Spinal cord (tissue), 10 donors: ENCODE data around the gene S100A6. TPM values are rescaled to one million over a fixed set of nuclear protein-coding genes. Genes with fewer than 3 reads are reported as not detected.
A peak's percentile ranks its signal among the peaks of the same experiment; 100 is the strongest.
"Not testable (repeated sequence)": the region's sequence is repeated elsewhere in the genome, so short reads cannot be mapped to it uniquely, and the experiment has no call there.

Experiments
- DNase-seq, 6 donors: peaks; one replicate each; pipeline versions ENCODE4 v3.0.0 to v3.0.0-alpha.2; 2013 to 2015; ENCODE audit warnings: low spot score in 6 of 6, low read depth in 4 of 6
- H3K27ac ChIP-seq: one replicate; pipeline ENCODE4 v1.5.1; 2013; ENCODE audit warnings: low read depth, low read length, control low read depth
- H3K27me3 ChIP-seq: one replicate; pipeline ENCODE4 v1.6.1; 2013; ENCODE audit warnings: low read length; ENCODE audit not compliant: control insufficient read depth, insufficient read depth
- H3K36me3 ChIP-seq: one replicate; pipeline ENCODE4 v1.6.1; 2013; ENCODE audit warnings: low read length; ENCODE audit not compliant: control insufficient read depth, insufficient read depth
- H3K4me1 ChIP-seq: one replicate; pipeline ENCODE4 v1.6.1; 2013; ENCODE audit warnings: low read length; ENCODE audit not compliant: control insufficient read depth, insufficient read depth
- H3K4me3 ChIP-seq: one replicate; pipeline ENCODE4 v1.5.1; 2013; ENCODE audit warnings: low read depth, low read length, control low read depth
- H3K9me3 ChIP-seq: one replicate; pipeline ENCODE4 v1.6.1; 2013; ENCODE audit warnings: low read length; ENCODE audit not compliant: control insufficient read depth, insufficient read depth
- WGBS: methylation state at CpG from one replicate; pipeline ENCODE4 v1.1.5; 2013; ENCODE audit warnings: missing lambda C conversion rate; ENCODE audit not compliant: insufficient coverage; 5-methylcytosine and 5-hydroxymethylcytosine counted together
- polyA plus RNA-seq, 2 donors: library from polyadenylated mRNA; unstranded; fragments of 120-200 nt; gene quantifications; one replicate each; pipeline ENCODE4 v1.2.1, GENCODE V29; 2013; ENCODE audit not compliant: insufficient read length in 2 of 2
- total RNA-seq, 2 donors: library from RNA; depleted of rRNA in 1 of 2; stranded (reverse); fragments of 120-200 nt in 1 of 2; fragments of >200 nt in 1 of 2; gene quantifications; one replicate each; pipeline versions ENCODE4 v1.2.3 to v1.2.4, GENCODE V29; 2013 to 2014
- donor health status: healthy.

Gene S100A6
- total and polyA plus RNA-seq, 4 donors: 75.3 to 276 (median 127) TPM

GRCh38 chr1:153575497-153575896 is 39.7 kb upstream of the S100A6 start:
- H3K36me3 ChIP-seq, H3K27ac ChIP-seq, H3K4me3 ChIP-seq, H3K27me3 ChIP-seq, H3K9me3 ChIP-seq, DNase-seq: not testable (repeated sequence)
- peaks cover 17% of the 10 kb centered on the region for H3K4me1 ChIP-seq
- WGBS: no CpG with 5 or more reads among the region's 10 CpGs

DNA sequence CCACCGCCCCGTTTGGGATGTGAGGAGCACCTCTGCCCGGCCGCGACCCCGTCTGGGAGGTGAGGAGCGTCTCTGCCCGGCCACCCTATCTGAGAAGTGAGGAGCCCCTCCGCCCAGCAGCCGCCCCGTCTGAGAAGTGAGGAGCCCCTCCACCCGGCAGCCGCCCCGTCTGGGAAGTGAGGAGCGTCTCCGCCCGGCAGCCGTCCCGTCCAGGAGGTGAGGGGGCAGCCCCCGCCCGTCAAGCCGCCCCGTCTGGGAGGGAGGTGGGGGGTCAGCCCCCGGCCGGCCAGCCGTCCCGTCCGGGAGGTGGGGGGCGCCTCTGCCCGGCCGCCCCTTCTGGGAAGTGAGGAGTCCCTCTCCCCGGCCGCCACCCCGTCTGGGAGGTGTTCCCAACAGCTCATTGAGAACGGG is 39.3 kb upstream of the S100A6 start:
- not testable (repeated sequence) for H3K36me3 ChIP-seq, H3K27me3 ChIP-seq, H3K9me3 ChIP-seq, DNase-seq, H3K27ac ChIP-seq, H3K4me3 ChIP-seq
- peaks cover 17% of the 10 kb centered on the region for H3K4me1 ChIP-seq
- 93% methylated on average over 20 of the region's 35 CpGs for WGBS

- Histone ChIP-seq H3K4me3 (no peak overlapping the region), H3K27me3 (no peaks in the 10 kb centered on the region), H3K27ac (no peak overlapping the region), H3K36me3 (no peaks in the 10 kb centered on the region), H3K4me1 (peaks cover 23% of the 10 kb centered on the region), H3K9me3 (no peaks in the 10 kb centered on the region)
- peak in 1 of 6 donors; percentile 24 for DNase-seq
- WGBS: no CpG with 5 or more reads among the region's 3 CpGs
Measured at GRCh38 chr1:153573351-153573750, 37.6 kb upstream of the S100A6 start.

DNA sequence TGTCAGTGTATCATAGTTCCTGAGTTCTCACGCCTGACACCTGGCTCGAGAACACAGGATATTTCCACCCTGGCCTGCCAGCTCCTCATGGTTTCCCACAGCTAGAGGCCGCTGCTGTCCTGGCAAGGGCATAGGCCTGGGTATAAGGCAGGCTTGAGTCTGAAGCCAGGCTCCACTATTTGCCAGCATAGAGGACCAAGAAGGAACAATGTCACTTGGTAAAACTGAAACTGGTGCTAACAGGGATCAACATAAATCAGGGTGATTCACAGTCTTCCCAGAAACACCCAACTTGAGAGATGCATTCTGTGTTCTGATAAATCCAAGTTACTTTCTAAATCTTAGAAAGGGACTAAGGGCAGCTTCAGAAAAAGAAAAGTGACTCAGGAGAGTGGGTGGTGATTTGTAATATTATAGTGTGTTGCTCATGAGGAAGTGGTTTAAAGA is 36.8 kb upstream of the S100A6 start:
- no CpG with 5 or more reads among the region's 3 CpGs for WGBS
- DNase-seq: peak in 4 of 6 donors; percentile 47 to 84 (median 62)
- Histone ChIP-seq H3K9me3 (no peaks in the 10 kb centered on the region), H3K36me3 (no peaks in the 10 kb centered on the region), H3K27ac (peak overlapping the region; percentile 25), H3K4me1 (peaks cover 24% of the 10 kb centered on the region), H3K27me3 (no peaks in the 10 kb centered on the region), H3K4me3 (no peak overlapping the region)

- Histone ChIP-seq H3K36me3 (no peaks in the 10 kb centered on the region), H3K27ac (no peak overlapping the region), H3K27me3 (no peaks in the 10 kb centered on the region), H3K4me1 (peaks cover 26% of the 10 kb centered on the region), H3K9me3 (no peaks in the 10 kb centered on the region), H3K4me3 (no peak overlapping the region)
- DNase-seq: no peak
- WGBS: 87% methylated on average over 4 of the region's 7 CpGs
Measured at GRCh38 chr1:153571706-153572105, 35.9 kb upstream of the S100A6 start.

GRCh38 chr1:153570874-153571273 is 35.1 kb upstream of the S100A6 start:
- no peaks in the 10 kb centered on the region for H3K27me3 ChIP-seq
- DNase-seq: no peak
- no peak overlapping the region for H3K4me3 ChIP-seq
- H3K4me1 ChIP-seq: peaks cover 34% of the 10 kb centered on the region
- WGBS: 90% methylated on average over 4 of the region's 5 CpGs
- no peaks in the 10 kb centered on the region for H3K36me3 ChIP-seq
- no peak overlapping the region for H3K27ac ChIP-seq
- H3K9me3 ChIP-seq: no peaks in the 10 kb centered on the region

DNA sequence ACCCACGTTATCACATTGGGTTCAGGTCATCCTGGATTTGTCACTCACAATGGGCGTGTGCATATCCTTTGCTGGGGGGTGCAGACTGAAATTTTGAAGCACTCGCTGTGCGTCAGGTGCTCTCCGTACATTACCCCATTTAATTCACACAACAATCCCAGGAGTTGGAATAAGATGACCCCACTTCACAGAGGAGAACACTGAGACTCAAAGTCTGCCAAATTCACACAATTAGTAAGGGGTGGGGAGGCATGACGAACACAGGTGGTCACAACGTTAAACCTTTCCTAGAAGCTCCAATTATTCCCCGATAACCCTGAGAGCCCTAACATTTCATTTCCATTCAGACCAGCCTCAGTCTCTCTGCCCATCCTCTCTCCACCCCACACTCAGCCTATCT is 33.7 kb upstream of the S100A6 start:
- Histone ChIP-seq H3K27ac (no peak overlapping the region), H3K4me1 (peaks cover 40% of the 10 kb centered on the region)

GRCh38 chr1:153568367-153569099 is 32.7 kb upstream of the S100A6 start:
- 10% methylated on average over 21 of the region's 25 CpGs for WGBS
- no peak overlapping the region for H3K27ac ChIP-seq
- H3K4me3 ChIP-seq: peak overlapping the region; percentile 11
- no peaks in the 10 kb centered on the region for H3K36me3 ChIP-seq
- DNase-seq: peak in 5 of 6 donors; percentile 50 to 92 (median 63)
- no peaks in the 10 kb centered on the region for H3K27me3 ChIP-seq
- peaks cover 40% of the 10 kb centered on the region for H3K4me1 ChIP-seq
- H3K9me3 ChIP-seq: no peaks in the 10 kb centered on the region

More for the DNA sequence above, 33.7 kb upstream of the S100A6 start:
- H3K27me3 ChIP-seq: no peaks in the 10 kb centered on the region
- H3K4me3 ChIP-seq: no peak overlapping the region
- DNase-seq: no peak
- no peaks in the 10 kb centered on the region for H3K9me3 ChIP-seq
- WGBS: 93% methylated on average over 4 of the region's 8 CpGs
- H3K36me3 ChIP-seq: no peaks in the 10 kb centered on the region

- Histone ChIP-seq H3K27ac (no peak overlapping the region), H3K9me3 (no peaks in the 10 kb centered on the region), H3K27me3 (no peaks in the 10 kb centered on the region), H3K4me1 (peaks cover 40% of the 10 kb centered on the region), H3K4me3 (no peak overlapping the region), H3K36me3 (no peaks in the 10 kb centered on the region)
- 64% methylated on average over 20 of the region's 22 CpGs for WGBS
- no peak for DNase-seq
Measured at GRCh38 chr1:153567621-153568366, 32.0 kb upstream of the S100A6 start.
